ENCODE results near the gene MARF1.
"Not testable (repeated sequence)": the region's sequence is repeated elsewhere in the genome, so short reads cannot be mapped to it uniquely, and the experiment has no call there.

MARF1 gene

GRCh38 chr16:15677447-15677846 is 34.5 kb upstream of the MARF1 start:
- DNase-seq (ENCODE audit: low spot score) = no peak
- TF ChIP-seq, protein P1, sequence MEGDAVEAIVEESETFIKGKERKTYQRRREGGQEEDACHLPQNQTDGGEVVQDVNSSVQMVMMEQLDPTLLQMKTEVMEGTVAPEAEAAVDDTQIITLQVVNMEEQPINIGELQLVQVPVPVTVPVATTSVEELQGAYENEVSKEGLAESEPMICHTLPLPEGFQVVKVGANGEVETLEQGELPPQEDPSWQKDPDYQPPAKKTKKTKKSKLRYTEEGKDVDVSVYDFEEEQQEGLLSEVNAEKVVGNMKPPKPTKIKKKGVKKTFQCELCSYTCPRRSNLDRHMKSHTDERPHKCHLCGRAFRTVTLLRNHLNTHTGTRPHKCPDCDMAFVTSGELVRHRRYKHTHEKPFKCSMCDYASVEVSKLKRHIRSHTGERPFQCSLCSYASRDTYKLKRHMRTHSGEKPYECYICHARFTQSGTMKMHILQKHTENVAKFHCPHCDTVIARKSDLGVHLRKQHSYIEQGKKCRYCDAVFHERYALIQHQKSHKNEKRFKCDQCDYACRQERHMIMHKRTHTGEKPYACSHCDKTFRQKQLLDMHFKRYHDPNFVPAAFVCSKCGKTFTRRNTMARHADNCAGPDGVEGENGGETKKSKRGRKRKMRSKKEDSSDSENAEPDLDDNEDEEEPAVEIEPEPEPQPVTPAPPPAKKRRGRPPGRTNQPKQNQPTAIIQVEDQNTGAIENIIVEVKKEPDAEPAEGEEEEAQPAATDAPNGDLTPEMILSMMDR (IDR thresholded peaks at IDR 0.05; ENCODE audit: borderline replicate concordance, control extremely low read depth, extremely low read depth, insufficient read depth, missing control alignments) = no peak

GRCh38 chr16:15676506-15676905 is 33.6 kb upstream of the MARF1 start:
- TF ChIP-seq, protein P1 (IDR thresholded peaks at IDR 0.05; ENCODE audit: borderline replicate concordance, control extremely low read depth, extremely low read depth, insufficient read depth, missing control alignments) = no peak
- in situ Hi-C loops (cut with MboI; ENCODE audit: low sequenced_read_pairs, unreplicated experiment) = no loop called here
- no peak for DNase-seq (ENCODE audit: low spot score)

More at GRCh38 chr16:15677447-15677846, 34.5 kb upstream of the MARF1 start:
- in situ Hi-C loops (cut with MboI; ENCODE audit: low sequenced_read_pairs, unreplicated experiment) = no loop called here

GRCh38 chr16:15674571-15674970 is 31.6 kb upstream of the MARF1 start:
- in situ Hi-C loops (cut with MboI; ENCODE audit: low sequenced_read_pairs, unreplicated experiment) = no loop called here
- TF ChIP-seq, protein P1 (IDR thresholded peaks at IDR 0.05; ENCODE audit: borderline replicate concordance, control extremely low read depth, extremely low read depth, insufficient read depth, missing control alignments) = no peak
- no peak for DNase-seq (ENCODE audit: low spot score)

GRCh38 chr16:15672514-15673167 is 29.7 kb upstream of the MARF1 start:
- in situ Hi-C loops (cut with MboI; ENCODE audit: low sequenced_read_pairs, unreplicated experiment) = no loop called here
- DNase-seq (ENCODE audit: low spot score) = no peak
- TF ChIP-seq, protein P1 (IDR thresholded peaks at IDR 0.05; ENCODE audit: borderline replicate concordance, control extremely low read depth, extremely low read depth, insufficient read depth, missing control alignments) = no peak

DNA sequence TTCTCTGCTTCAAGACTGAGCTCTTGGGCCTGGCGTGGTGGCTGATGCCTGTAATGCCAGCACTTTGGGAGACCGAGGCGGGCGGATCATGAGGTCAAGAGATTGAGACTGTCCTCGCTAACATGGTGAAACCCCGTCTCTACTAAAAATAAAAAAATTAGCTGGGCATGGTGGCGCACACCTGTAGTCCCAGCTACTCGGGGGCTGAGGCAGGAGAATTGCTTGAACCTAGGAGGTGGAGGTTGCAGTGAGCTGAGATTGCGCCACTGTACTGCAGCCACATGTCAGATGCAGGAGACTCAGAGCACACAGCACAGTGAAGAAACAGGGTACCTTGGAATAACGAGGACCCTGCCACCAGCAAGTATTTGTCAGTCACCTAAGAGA is 29.2 kb upstream of the MARF1 start:
- not testable (repeated sequence) for DNase-seq (ENCODE audit: low spot score)

GRCh38 chr16:15671530-15672117 is 28.7 kb upstream of the MARF1 start:
- in situ Hi-C loops (cut with MboI; ENCODE audit: low sequenced_read_pairs, unreplicated experiment) = no loop called here
- TF ChIP-seq, protein P1 (IDR thresholded peaks at IDR 0.05; ENCODE audit: borderline replicate concordance, control extremely low read depth, extremely low read depth, insufficient read depth, missing control alignments) = no peak
- DNase-seq (ENCODE audit: low spot score) = no peak

More for the DNA sequence above, 29.2 kb upstream of the MARF1 start:
- in situ Hi-C loops (cut with MboI; ENCODE audit: low sequenced_read_pairs, unreplicated experiment) = not testable (repeated sequence)

DNA sequence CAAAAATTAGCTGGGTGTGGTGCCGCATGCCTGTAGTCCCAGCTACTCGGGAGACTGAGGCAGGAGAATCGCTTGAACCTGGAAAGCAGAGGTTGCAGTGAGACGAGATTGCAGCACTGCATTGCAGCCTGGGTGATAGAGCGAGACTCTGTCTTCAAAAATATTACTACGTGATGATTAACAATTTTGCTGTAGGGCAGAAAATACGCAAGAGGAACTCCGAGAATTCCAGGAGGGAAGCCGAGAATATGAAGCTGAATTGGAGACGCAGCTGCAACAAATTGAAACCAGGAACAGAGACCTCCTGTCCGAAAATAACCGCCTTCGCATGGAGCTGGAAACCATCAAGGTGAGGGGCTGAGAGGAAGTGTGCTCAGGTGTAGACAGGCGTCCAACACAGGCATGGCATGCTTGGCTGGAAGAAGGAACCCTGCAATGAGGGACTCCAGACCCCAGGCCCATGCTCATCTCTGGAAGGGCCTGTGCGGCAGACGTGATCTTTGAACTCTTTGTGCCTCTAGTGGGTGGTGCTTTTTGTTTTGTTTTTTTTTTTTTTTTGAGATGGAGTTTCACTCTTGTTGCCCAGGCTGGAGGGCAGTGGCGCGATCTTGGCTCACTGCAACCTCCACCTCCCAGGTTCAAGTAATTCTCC is 24.3 kb upstream of the MARF1 start:
- in situ Hi-C loops (cut with MboI; ENCODE audit: low sequenced_read_pairs, unreplicated experiment) = no loop called here
- no peak for DNase-seq (ENCODE audit: low spot score)
- TF ChIP-seq, protein P1 (IDR thresholded peaks at IDR 0.05; ENCODE audit: borderline replicate concordance, control extremely low read depth, extremely low read depth, insufficient read depth, missing control alignments) = no peak
